Neural crest cell (in vitro differentiated cells): ENCODE measurements around the gene CLUH. TPM values are rescaled to one million over a fixed set of nuclear protein-coding genes. Genes with fewer than 3 reads are reported as not detected.

Experiments used
- DNase-seq: peaks from one replicate; pipeline ENCODE4 v3.0.0; 2021; ENCODE audit warnings: low read depth, mixed read lengths, low spot score
- H3K27ac Mint-ChIP-seq: one replicate; pipeline ENCODE4 v1.8.0; 2021; ENCODE audit warnings: mild to moderate bottlenecking, mixed read lengths; ENCODE audit not compliant: unreplicated experiment
- H3K27me3 Mint-ChIP-seq: 2 replicates; pipeline ENCODE4 v1.8.0; 2021; ENCODE audit warnings: low read depth, mild to moderate bottlenecking, mixed read lengths
- H3K36me3 Mint-ChIP-seq: 2 replicates; pipeline ENCODE4 v1.8.0; 2021; ENCODE audit warnings: low read depth, mild to moderate bottlenecking, mixed read lengths
- H3K4me1 Mint-ChIP-seq: 2 replicates; pipeline ENCODE4 v1.8.0; 2021; ENCODE audit warnings: mixed read lengths
- H3K4me3 Mint-ChIP-seq: one replicate; pipeline ENCODE4 v1.8.0; 2021; ENCODE audit warnings: mild to moderate bottlenecking, mixed read lengths
- H3K9me3 Mint-ChIP-seq: 2 replicates; pipeline ENCODE4 v1.8.0; 2021; ENCODE audit warnings: mixed read lengths
- total RNA-seq: library from RNA; stranded (reverse); gene quantifications from 2 replicates; pipeline ENCODE4 v1.2.1, GENCODE V29; 2021
- TF ChIP-seq, protein P1 (sequence below): fragments of 200-600 bp; sonication (generic); conservative IDR thresholded peaks from 2 replicates; pipeline ENCODE4 v1.5.0; 2021; ENCODE audit warnings: antibody characterized with exemption, mild to moderate bottlenecking

Gene CLUH
- total RNA-seq, 1 donor from 2014 or later = 59.6 TPM

DNA sequence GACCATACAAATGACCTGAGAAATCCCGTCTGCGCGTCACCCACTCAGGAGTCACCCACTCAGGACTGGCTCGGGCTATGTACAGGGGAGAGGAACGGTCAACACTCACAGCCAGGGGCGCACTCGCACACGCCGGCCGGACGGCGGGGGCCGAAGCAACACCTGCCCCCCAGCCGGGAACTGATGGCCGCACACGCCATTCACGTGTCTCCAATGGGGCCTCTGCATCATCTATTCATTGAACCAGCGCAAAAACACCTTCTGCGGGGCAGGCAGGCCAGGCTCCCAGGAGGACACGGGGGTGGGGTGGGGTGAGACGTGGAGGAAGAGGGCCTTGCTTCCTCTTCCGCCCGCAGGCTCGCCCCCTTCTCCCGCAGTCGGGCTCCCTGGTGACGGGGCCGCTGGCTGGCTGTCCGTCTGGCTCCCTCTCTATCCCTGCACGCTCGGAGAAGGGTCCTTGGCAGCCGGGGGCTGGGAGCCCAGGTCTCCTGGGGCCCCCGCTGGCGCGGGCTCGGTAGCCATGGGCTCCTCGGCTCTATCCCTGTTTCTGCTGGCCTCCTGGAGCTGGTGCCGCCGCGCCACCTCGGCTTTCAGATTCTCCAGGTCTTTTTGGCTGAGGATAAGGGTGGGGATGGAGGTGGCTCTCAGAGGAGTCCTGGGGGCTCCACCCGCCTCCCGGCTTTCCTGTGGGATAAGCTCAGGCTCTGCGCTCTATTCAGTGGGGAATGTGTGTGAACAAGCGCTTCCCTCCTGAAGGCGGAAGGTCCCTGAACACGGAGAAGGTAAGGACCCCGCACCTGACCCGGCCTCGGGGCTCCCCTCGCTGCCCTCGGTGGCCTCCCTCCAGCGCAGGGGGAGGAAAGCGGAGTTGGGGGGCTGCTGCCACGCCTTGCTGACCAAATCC, 21.1 kb downstream of the CLUH start:
- peak overlapping the region; percentile 23 for H3K4me3 Mint-ChIP-seq
- no peak for DNase-seq
- H3K27me3 Mint-ChIP-seq = peaks cover 9% of the 10 kb centered on the region
- H3K9me3 Mint-ChIP-seq = no peaks in the 10 kb centered on the region
- H3K36me3 Mint-ChIP-seq = no peaks in the 10 kb centered on the region
- peaks cover 4% of the 10 kb centered on the region for H3K4me1 Mint-ChIP-seq
- no peak overlapping the region for H3K27ac Mint-ChIP-seq
- TF ChIP-seq, protein P1, sequence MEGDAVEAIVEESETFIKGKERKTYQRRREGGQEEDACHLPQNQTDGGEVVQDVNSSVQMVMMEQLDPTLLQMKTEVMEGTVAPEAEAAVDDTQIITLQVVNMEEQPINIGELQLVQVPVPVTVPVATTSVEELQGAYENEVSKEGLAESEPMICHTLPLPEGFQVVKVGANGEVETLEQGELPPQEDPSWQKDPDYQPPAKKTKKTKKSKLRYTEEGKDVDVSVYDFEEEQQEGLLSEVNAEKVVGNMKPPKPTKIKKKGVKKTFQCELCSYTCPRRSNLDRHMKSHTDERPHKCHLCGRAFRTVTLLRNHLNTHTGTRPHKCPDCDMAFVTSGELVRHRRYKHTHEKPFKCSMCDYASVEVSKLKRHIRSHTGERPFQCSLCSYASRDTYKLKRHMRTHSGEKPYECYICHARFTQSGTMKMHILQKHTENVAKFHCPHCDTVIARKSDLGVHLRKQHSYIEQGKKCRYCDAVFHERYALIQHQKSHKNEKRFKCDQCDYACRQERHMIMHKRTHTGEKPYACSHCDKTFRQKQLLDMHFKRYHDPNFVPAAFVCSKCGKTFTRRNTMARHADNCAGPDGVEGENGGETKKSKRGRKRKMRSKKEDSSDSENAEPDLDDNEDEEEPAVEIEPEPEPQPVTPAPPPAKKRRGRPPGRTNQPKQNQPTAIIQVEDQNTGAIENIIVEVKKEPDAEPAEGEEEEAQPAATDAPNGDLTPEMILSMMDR = no peak

DNA sequence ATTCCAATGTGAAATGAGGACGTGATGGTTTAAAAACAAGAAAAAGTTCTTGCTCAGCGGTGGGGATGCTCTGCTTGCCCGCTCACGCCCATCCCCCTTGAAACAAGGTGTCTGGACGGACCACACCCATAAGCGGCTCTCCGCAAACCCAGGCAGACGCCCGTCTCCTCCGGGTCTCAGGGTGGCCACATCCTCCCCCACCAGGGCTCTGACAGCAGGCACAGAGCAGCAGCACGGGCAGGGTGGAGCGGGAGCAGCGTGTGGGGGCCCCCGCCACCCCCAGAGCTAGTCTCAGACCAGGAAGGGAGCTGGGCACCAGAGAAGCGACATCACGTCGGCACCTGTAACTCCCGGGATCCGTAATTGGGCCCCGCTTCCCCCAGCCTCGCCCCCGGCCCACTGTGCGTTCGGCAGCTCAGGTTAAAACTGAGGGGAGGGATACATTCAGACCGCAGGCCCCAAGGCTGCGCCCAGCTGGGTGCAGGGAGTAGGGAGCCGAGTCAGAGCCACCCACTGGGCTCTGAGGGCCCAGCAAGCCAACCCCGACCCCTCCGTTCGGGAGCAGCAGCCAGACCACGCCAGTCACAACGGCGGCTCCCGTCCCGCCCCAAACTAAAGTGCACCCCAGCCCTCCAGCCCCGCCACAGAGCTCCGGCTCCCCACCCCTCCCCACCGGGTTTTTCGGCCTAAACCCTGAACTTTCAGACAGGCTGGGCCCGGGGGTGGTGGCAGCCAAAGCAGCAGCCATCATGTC, 22.0 kb downstream of the CLUH start:
- peak overlapping the region; percentile 51 for H3K4me3 Mint-ChIP-seq
- TF ChIP-seq, protein P1 = no peak
- no peak for DNase-seq
- no peaks in the 10 kb centered on the region for H3K36me3 Mint-ChIP-seq
- peaks cover 9% of the 10 kb centered on the region for H3K27me3 Mint-ChIP-seq
- H3K9me3 Mint-ChIP-seq = no peaks in the 10 kb centered on the region
- H3K4me1 Mint-ChIP-seq = peaks cover 9% of the 10 kb centered on the region
- H3K27ac Mint-ChIP-seq = peak overlapping the region; percentile 67

DNA sequence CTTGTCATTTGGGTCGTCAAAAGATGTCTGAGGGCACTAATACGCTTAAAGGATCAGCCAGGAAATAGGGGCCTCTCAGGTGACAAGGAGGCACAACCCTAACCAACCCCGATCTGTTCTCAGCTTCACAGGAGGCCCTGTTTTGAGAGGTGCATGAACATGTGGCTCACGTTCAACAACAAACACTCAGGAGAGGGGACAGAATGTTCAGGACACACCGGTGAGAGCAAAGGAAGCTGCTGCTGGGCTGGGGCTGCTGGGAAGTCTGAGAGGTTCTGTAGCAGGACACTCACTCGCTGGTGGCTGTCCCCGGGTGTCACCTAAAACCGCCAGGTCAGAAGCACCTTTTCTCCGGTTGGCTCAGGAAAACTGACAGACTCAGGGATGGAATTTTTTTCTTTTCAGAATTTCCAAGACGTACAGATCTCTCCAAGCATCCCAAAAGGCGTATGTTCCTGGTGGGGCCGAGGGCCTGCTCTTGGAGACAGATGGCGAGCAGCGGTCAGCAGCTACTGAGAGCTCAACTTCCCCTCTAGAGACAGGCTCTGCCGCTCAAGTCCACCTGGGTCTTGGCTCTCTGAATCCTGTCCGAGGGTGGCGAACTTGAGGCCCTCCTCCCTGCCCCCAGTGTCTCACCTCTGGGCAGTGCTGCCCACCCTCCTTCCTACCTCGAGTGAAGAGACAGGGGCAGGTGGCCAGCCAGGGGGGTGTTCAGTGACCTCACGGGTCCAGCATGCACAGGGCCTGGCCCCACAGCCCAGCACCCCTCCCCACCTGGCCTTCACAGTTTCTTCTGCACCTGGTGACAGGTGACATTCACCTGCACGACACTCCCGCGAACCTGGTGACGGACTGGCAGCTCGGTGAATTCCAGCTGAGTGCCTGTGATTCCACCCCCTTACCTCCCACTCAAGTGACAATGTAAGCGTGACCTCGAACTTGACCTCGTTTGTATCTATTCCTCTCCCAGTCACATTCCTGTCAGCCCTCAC, 22.9 kb downstream of the CLUH start:
- peaks cover 2% of the 10 kb centered on the region for H3K36me3 Mint-ChIP-seq
- H3K9me3 Mint-ChIP-seq = no peaks in the 10 kb centered on the region
- H3K4me3 Mint-ChIP-seq = peak overlapping the region; percentile 51
- H3K27me3 Mint-ChIP-seq = peaks cover 9% of the 10 kb centered on the region
- peak overlapping the region; percentile 67 for H3K27ac Mint-ChIP-seq
- H3K4me1 Mint-ChIP-seq = peaks cover 19% of the 10 kb centered on the region
- no peak for DNase-seq
- TF ChIP-seq, protein P1 = no peak

DNA sequence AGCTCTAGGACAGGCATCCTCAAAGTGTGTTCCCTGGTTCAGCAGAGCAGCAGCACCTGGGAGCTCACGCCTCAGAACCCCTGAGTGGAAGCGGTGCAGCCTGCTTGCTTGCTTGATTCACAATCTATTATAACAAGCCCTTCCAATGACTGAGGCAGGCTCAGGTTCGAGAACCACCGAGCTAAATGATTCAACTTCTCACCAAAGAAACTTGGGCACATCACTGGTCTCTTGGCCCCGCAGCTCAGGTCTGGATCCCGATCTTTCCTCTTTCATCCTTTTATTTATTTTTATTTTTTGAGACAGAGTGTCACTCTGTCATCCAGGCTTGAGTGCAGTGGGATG, 24.5 kb downstream of the CLUH start:
- Mint-ChIP-seq H3K4me3 (no peak overlapping the region), H3K27ac (no peak overlapping the region), H3K9me3 (no peaks in the 10 kb centered on the region), H3K36me3 (peaks cover 2% of the 10 kb centered on the region), H3K4me1 (peaks cover 19% of the 10 kb centered on the region), H3K27me3 (peaks cover 9% of the 10 kb centered on the region)
- no peak for DNase-seq
- TF ChIP-seq, protein P1 = no peak

DNA sequence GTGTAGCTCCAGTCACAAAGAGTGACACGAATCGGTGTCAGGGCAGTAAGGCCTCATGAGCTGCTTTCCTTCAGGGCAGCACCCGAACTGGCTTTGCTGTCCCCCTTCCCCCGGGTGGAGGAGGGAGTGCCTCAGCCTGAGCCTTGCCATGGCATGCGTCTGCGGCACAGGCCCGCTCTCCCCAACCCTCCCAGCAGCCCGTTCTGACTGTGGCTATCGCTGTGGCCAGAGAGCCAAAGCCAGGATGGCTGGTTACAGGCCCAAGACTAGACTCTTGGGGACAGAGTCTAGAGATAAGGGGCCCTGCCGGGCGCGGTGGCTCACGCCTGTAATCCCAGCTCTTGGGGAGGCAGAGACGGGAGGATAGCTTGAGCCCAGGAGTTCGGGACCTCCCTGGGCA, 25.9 kb downstream of the CLUH start:
- no peak for DNase-seq
- no peak overlapping the region for H3K4me3 Mint-ChIP-seq
- H3K27ac Mint-ChIP-seq = peak overlapping the region; percentile 12
- H3K27me3 Mint-ChIP-seq = peaks cover 9% of the 10 kb centered on the region
- H3K36me3 Mint-ChIP-seq = peaks cover 4% of the 10 kb centered on the region
- TF ChIP-seq, protein P1 = no peak
- H3K9me3 Mint-ChIP-seq = no peaks in the 10 kb centered on the region
- H3K4me1 Mint-ChIP-seq = peaks cover 29% of the 10 kb centered on the region
